OCI-LY7 (cell line): Measurements from ENCODE around the gene PTGER3. TPM values are rescaled to one million over a fixed set of nuclear protein-coding genes. Genes with fewer than 3 reads are reported as not detected.

Experiments used
- BruUV-seq: library from RNA; stranded (reverse); fragments of 400-500 nt; replicated peaks from 2 replicates; lab custom pipeline; 2021; lab: Mats Ljungman, UMichigan
- CTCF ChIA-PET: fragments of 300-600 bp; sonication (Branson Sonifier 250); formaldehyde crosslinking; loops from one replicate; lab custom pipeline; 2022; ENCODE audit warnings: antibody characterized with exemption; ENCODE audit not compliant: unreplicated experiment; lab: Charles Lee
- POLR2A ChIA-PET: fragments of 300-600 bp; sonication (Branson Sonifier 250); formaldehyde crosslinking; loops from one replicate; lab custom pipeline; 2022; ENCODE audit warnings: antibody characterized with exemption; lab: Charles Lee
- DNase-seq: peaks from one replicate; pipeline ENCODE4 v3.0.0-alpha.2; 2015; ENCODE audit warnings: low spot score
- H2AFZ ChIP-seq: fragments of 200-600 bp; sonication (generic), shearing (Covaris generic); 2 replicates; pipeline ENCODE4 v1.6.1; 2014; ENCODE audit warnings: mild to moderate bottlenecking, antibody characterized with exemption, low read length, moderate library complexity
- H3K27ac ChIP-seq: fragments of 200-600 bp; sonication (generic); 2 replicates; pipeline ENCODE4 v1.5.1; 2014; ENCODE audit warnings: mixed run types, low read depth, mild to moderate bottlenecking, moderate library complexity, low read length, inconsistent platforms; ENCODE audit not compliant: poor library complexity, severe bottlenecking
- H3K36me3 ChIP-seq: fragments of 200-600 bp; sonication (generic); 2 replicates; pipeline ENCODE4 v1.6.1; 2014; ENCODE audit warnings: mild to moderate bottlenecking, antibody characterized with exemption, low read length, moderate library complexity, mixed read lengths; ENCODE audit not compliant: insufficient read depth
- H3K4me1 ChIP-seq: fragments of 200-600 bp; sonication (generic); 2 replicates; pipeline ENCODE4 v1.5.1; 2014; ENCODE audit warnings: mild to moderate bottlenecking, low read length; ENCODE audit not compliant: insufficient read depth, poor library complexity, severe bottlenecking
- H3K4me2 ChIP-seq: fragments of 200-600 bp; sonication (generic); 2 replicates; pipeline ENCODE4 v1.6.1; 2014; ENCODE audit warnings: mild to moderate bottlenecking, low read length
- H3K4me3 ChIP-seq: fragments of 200-600 bp; sonication (generic); 2 replicates; pipeline ENCODE4 v1.5.1; 2014; ENCODE audit warnings: mild to moderate bottlenecking, low read depth, low read length; ENCODE audit not compliant: poor library complexity, severe bottlenecking
- H3K79me2 ChIP-seq: fragments of 200-600 bp; sonication (generic); 2 replicates; pipeline ENCODE4 v1.6.1; 2016; ENCODE audit warnings: low read depth, mild to moderate bottlenecking, low read length, moderate library complexity, mixed read lengths; ENCODE audit not compliant: insufficient read depth
- H3K9me2 ChIP-seq: fragments of 200-600 bp; sonication (generic); 2 replicates; pipeline ENCODE4 v1.6.1; 2016; ENCODE audit warnings: mild to moderate bottlenecking, low read length, mixed read lengths; ENCODE audit not compliant: insufficient read depth
- H3K9me3 ChIP-seq: fragments of 200-600 bp; sonication (generic); 2 replicates; pipeline ENCODE4 v1.6.1; 2014; ENCODE audit warnings: mild to moderate bottlenecking, mixed run types, low read length, mixed read lengths
- H4K20me1 ChIP-seq: fragments of 200-600 bp; sonication (generic); 2 replicates; pipeline ENCODE4 v1.6.1; 2014; ENCODE audit warnings: mild to moderate bottlenecking, antibody characterized with exemption, low read length, moderate library complexity, mixed read lengths; ENCODE audit not compliant: insufficient read depth
- EZH2phosphoT487 ChIP-seq: fragments of 200-600 bp; sonication (generic); IDR thresholded peaks from 2 replicates; pipeline ENCODE4 v1.6.1; 2018; ENCODE audit warnings: low read depth, borderline replicate concordance, mild to moderate bottlenecking, mixed run types, antibody characterized with exemption, low read length, moderate library complexity, mixed read lengths
- intact Hi-C: fragments of 100-400 bp; cut with micrococcal nuclease; formaldehyde crosslinking; loops from one replicate; pipeline ENCODE4 v1.10.0; 2022; ENCODE audit not compliant: unreplicated experiment
- total RNA-seq, 2 experiments: library from RNA; depleted of rRNA in 1 of 2; stranded (reverse); fragments of >200 nt in 1 of 2; shearing (Covaris generic) in 1 of 2; gene quantifications; 2 replicates each; pipeline ENCODE4 v1.2.3, GENCODE V29; 2014 to 2022
- TF ChIP-seq, protein P1 (sequence below): fragments of 200-600 bp; sonication (generic); conservative IDR thresholded peaks from 2 replicates; pipeline ENCODE4 v1.5.1; 2014; ENCODE audit warnings: mild to moderate bottlenecking, antibody characterized with exemption, low read length, moderate library complexity, mixed read lengths

PTGER3 gene
- total RNA-seq, 2 experiments from 2014 or later: 0.13 TPM; not detected in 1

GRCh38 chr1:71043065-71043464, 4.6 kb downstream of the PTGER3 start:
- POLR2A ChIA-PET: no interaction called here
- no peaks in the 10 kb centered on the region for H3K9me2 ChIP-seq
- H3K27ac ChIP-seq: no peak overlapping the region
- H3K9me3 ChIP-seq: no peaks in the 10 kb centered on the region
- no peak for DNase-seq
- H2AFZ ChIP-seq: no peak overlapping the region
- TF ChIP-seq, protein P1, sequence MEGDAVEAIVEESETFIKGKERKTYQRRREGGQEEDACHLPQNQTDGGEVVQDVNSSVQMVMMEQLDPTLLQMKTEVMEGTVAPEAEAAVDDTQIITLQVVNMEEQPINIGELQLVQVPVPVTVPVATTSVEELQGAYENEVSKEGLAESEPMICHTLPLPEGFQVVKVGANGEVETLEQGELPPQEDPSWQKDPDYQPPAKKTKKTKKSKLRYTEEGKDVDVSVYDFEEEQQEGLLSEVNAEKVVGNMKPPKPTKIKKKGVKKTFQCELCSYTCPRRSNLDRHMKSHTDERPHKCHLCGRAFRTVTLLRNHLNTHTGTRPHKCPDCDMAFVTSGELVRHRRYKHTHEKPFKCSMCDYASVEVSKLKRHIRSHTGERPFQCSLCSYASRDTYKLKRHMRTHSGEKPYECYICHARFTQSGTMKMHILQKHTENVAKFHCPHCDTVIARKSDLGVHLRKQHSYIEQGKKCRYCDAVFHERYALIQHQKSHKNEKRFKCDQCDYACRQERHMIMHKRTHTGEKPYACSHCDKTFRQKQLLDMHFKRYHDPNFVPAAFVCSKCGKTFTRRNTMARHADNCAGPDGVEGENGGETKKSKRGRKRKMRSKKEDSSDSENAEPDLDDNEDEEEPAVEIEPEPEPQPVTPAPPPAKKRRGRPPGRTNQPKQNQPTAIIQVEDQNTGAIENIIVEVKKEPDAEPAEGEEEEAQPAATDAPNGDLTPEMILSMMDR: no peak
- TF ChIP-seq EZH2phosphoT487: no peak
- H3K4me3 ChIP-seq: no peak overlapping the region
- H3K4me2 ChIP-seq: no peak overlapping the region
- H4K20me1 ChIP-seq: no peaks in the 10 kb centered on the region
- CTCF ChIA-PET: no interaction called here
- no peaks in the 10 kb centered on the region for H3K4me1 ChIP-seq
- no TSS peak for BruUV-seq
- no peaks in the 10 kb centered on the region for H3K79me2 ChIP-seq
- H3K36me3 ChIP-seq: no peaks in the 10 kb centered on the region
- intact Hi-C loops: no loop called here

DNA sequence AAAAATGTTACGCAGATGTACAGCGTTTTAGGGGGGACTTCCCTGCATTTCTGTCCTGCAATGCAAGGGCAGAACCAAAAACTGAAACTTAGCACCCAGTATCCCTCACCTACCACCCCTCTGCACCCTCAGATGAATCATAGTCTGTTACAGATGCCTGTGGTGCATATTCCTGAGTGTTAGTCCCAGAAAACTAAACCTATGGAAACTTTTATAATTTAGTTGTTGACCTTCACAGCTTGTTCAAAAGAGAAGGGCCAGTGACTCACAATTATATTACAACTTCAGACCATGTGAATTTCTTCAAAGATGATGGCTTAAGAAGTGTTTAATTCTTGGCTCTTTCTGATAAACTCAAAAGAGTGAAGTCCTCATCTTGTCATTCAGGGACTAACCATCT, 5.8 kb downstream of the PTGER3 start:
- Histone ChIP-seq H4K20me1 (no peaks in the 10 kb centered on the region), H3K4me1 (no peaks in the 10 kb centered on the region), H3K79me2 (no peaks in the 10 kb centered on the region), H3K27ac (no peak overlapping the region), H3K9me2 (no peaks in the 10 kb centered on the region), H3K9me3 (no peaks in the 10 kb centered on the region), H2AFZ (no peak overlapping the region), H3K4me2 (no peak overlapping the region), H3K4me3 (no peak overlapping the region), H3K36me3 (no peaks in the 10 kb centered on the region)
- ChIA-PET POLR2A (no interaction called here), CTCF (no interaction called here)
- intact Hi-C loops: no loop called here
- no peak for DNase-seq
- TF ChIP-seq EZH2phosphoT487: no peak
- TF ChIP-seq, protein P1: no peak
- no TSS peak for BruUV-seq

GRCh38 chr1:71039661-71040262, 7.9 kb downstream of the PTGER3 start:
- CTCF ChIA-PET: no interaction called here
- intact Hi-C loops: no loop called here

More at GRCh38 chr1:71039661-71040262, 7.9 kb downstream of the PTGER3 start:
- no peaks in the 10 kb centered on the region for H3K9me3 ChIP-seq
- no TSS peak for BruUV-seq
- no peaks in the 10 kb centered on the region for H3K4me1 ChIP-seq
- no peak overlapping the region for H2AFZ ChIP-seq
- no peak overlapping the region for H3K27ac ChIP-seq
- DNase-seq: no peak
- H3K9me2 ChIP-seq: no peaks in the 10 kb centered on the region
- H3K79me2 ChIP-seq: no peaks in the 10 kb centered on the region
- H4K20me1 ChIP-seq: no peaks in the 10 kb centered on the region
- H3K4me2 ChIP-seq: no peak overlapping the region
- POLR2A ChIA-PET: interaction anchor here (0.7 kb wide), 1 partner anchor 927 kb away, joined by 3 read pairs; no protein-coding TSS in a partner anchor
- H3K36me3 ChIP-seq: no peaks in the 10 kb centered on the region
- TF ChIP-seq EZH2phosphoT487: no peak
- TF ChIP-seq, protein P1: no peak
- no peak overlapping the region for H3K4me3 ChIP-seq
